Liver (tissue), 9 donors: Measurements from ENCODE around the gene BCKDHA. TPM values are rescaled to one million over a fixed set of nuclear protein-coding genes. Genes with fewer than 3 reads are reported as not detected.

Experiments
- DNase-seq: peaks from one replicate; pipeline ENCODE4 v3.0.0-alpha.2; 2017; ENCODE audit warnings: low spot score
- H3K27ac ChIP-seq, 2 donors: one replicate each; pipeline ENCODE4 v1.7.0; 2013; ENCODE audit warnings: inconsistent platforms in 2 of 2, low read length in 2 of 2, control low read depth in 1 of 2, low read depth in 1 of 2, mild to moderate bottlenecking in 1 of 2
- H3K27me3 ChIP-seq, 4 donors: one replicate each; pipeline versions ENCODE4 v1.6.1 to v1.7.0; 2013; ENCODE audit warnings: low read length in 3 of 4, inconsistent platforms in 1 of 4, mild to moderate bottlenecking in 1 of 4, moderate library complexity in 1 of 4; ENCODE audit not compliant: control insufficient read depth in 4 of 4, insufficient read depth in 4 of 4
- H3K36me3 ChIP-seq, 4 donors: one replicate each; pipeline versions ENCODE4 v1.6.1 to v1.7.0; 2013; ENCODE audit warnings: low read length in 3 of 4, mild to moderate bottlenecking in 3 of 4, low read depth in 1 of 4, moderate library complexity in 1 of 4; ENCODE audit not compliant: control insufficient read depth in 4 of 4, insufficient read depth in 3 of 4
- H3K4me1 ChIP-seq, 4 donors: one replicate each; pipeline versions ENCODE4 v1.6.1 to v1.7.0; 2013; ENCODE audit warnings: low read length in 3 of 4, mild to moderate bottlenecking in 3 of 4, moderate library complexity in 1 of 4; ENCODE audit not compliant: control insufficient read depth in 4 of 4, insufficient read depth in 4 of 4
- H3K4me3 ChIP-seq, 3 donors: one replicate each; pipeline versions ENCODE4 v1.6.1 to v1.7.0; 2013; ENCODE audit warnings: low read length in 3 of 3, control low read depth in 1 of 3, low read depth in 1 of 3, mild to moderate bottlenecking in 1 of 3
- H3K9ac ChIP-seq, 2 donors: one replicate each; pipeline ENCODE4 v1.7.0; 2013; ENCODE audit warnings: low read length in 2 of 2, mild to moderate bottlenecking in 2 of 2, moderate library complexity in 2 of 2, control low read depth in 1 of 2, low read depth in 1 of 2
- H3K9me3 ChIP-seq, 4 donors: one replicate each; pipeline versions ENCODE4 v1.6.1 to v1.7.0; 2013; ENCODE audit warnings: low read length in 3 of 4; ENCODE audit not compliant: control insufficient read depth in 4 of 4
- ATF3 ChIP-seq: IDR thresholded peaks from 2 replicates; pipeline ENCODE4 v1.6.1; 2016; ENCODE audit warnings: antibody characterized with exemption
- EGR1 ChIP-seq, 2 donors: IDR thresholded peaks; 2 replicates each; pipeline ENCODE4 v1.6.1; 2016 to 2018; ENCODE audit warnings: antibody characterized with exemption in 2 of 2, low read depth in 2 of 2
- FOXA1 ChIP-seq: IDR thresholded peaks from 2 replicates; pipeline ENCODE4 v1.6.1; 2016; ENCODE audit warnings: antibody characterized with exemption
- FOXA2 ChIP-seq: IDR thresholded peaks from 2 replicates; pipeline ENCODE4 v1.6.1; 2016; ENCODE audit warnings: antibody characterized with exemption
- GABPA ChIP-seq, 2 donors: IDR thresholded peaks in 1 of 2; conservative IDR thresholded peaks in 1 of 2; 2 replicates each; pipeline ENCODE4 v1.6.1; 2016; ENCODE audit warnings: antibody characterized with exemption in 2 of 2, mild to moderate bottlenecking in 1 of 2, moderate library complexity in 1 of 2
- HNF4A ChIP-seq, 2 donors: conservative IDR thresholded peaks; 2 replicates each; pipeline ENCODE4 v1.6.1; 2016; ENCODE audit warnings: antibody characterized with exemption in 2 of 2, mild to moderate bottlenecking in 2 of 2
- JUND ChIP-seq, 2 donors: IDR thresholded peaks; 2 replicates each; pipeline ENCODE4 v1.6.1; 2016; ENCODE audit warnings: antibody characterized with exemption in 2 of 2
- NR2F2 ChIP-seq: IDR thresholded peaks from 2 replicates; pipeline ENCODE4 v1.6.1; 2016; ENCODE audit warnings: antibody characterized with exemption
- RAD21 ChIP-seq, 2 donors: IDR thresholded peaks; 2 replicates each; pipeline ENCODE4 v1.6.1; 2016; ENCODE audit warnings: antibody characterized with exemption in 2 of 2, mild to moderate bottlenecking in 2 of 2
- RXRA ChIP-seq, 2 donors: IDR thresholded peaks; 2 replicates each; pipeline ENCODE4 v1.6.1; 2017 to 2018; ENCODE audit warnings: antibody characterized with exemption in 2 of 2, mild to moderate bottlenecking in 1 of 2
- SP1 ChIP-seq: IDR thresholded peaks from 2 replicates; pipeline ENCODE4 v1.6.1; 2018; ENCODE audit warnings: antibody characterized with exemption, mild to moderate bottlenecking
- TAF1 ChIP-seq: conservative IDR thresholded peaks from 2 replicates; pipeline ENCODE4 v1.6.1; 2016; ENCODE audit warnings: antibody characterized with exemption, mild to moderate bottlenecking
- YY1 ChIP-seq: IDR thresholded peaks from 2 replicates; pipeline ENCODE4 v1.6.1; 2016; ENCODE audit warnings: antibody characterized with exemption, mild to moderate bottlenecking
- ZBTB33 ChIP-seq: IDR thresholded peaks from 2 replicates; pipeline ENCODE4 v1.6.1; 2016; ENCODE audit warnings: antibody characterized with exemption
- WGBS: extraction: QIAGEN DNeasy Blood & Tissue Kit; methylation state at CpG from one replicate; pipeline ENCODE4 v1.1.7; 2013; 5-methylcytosine and 5-hydroxymethylcytosine counted together
- polyA plus RNA-seq, 2 donors: library from polyadenylated mRNA; stranded (reverse) in 1 of 2; unstranded in 1 of 2; fragments of 200-250 nt in 1 of 2; fragments of >200 nt in 1 of 2; fragmentation: Nextera tagmentation in 1 of 2; extraction: Ambion mirVana in 1 of 2; gene quantifications; one replicate each; pipeline versions ENCODE4 v1.2.1 to v1.2.3, GENCODE V29; 2013 to 2015
- total RNA-seq, 2 donors: library from RNA; depleted of rRNA; stranded (reverse); fragments of >200 nt; gene quantifications; one replicate each; pipeline ENCODE4 v1.2.3, GENCODE V29; 2014
- TF ChIP-seq, protein P1 (sequence below): fragments of 150-350 bp; IDR thresholded peaks from 2 replicates; pipeline ENCODE4 v1.5.1; 2017; ENCODE audit warnings: improper control_type of control experiment, low read depth, low read length; ENCODE audit not compliant: missing input control
- donor health status: healthy.
- donor health status: healthy.
- donor health status: healthy.
- donor health status: healthy.
- donor health status: healthy.

Gene BCKDHA
- total and polyA plus RNA-seq, 4 donors: 38.5 to 91.4 (median 63.7) TPM

GRCh38 chr19:41455936-41456335 is 58.3 kb downstream of the BCKDHA start:
- WGBS: 22% methylated on average over 2 of the region's 2 CpGs
- Histone ChIP-seq H3K27me3 (peaks cover 0 to 6% (median 0%) of the 10 kb centered on the region in 4 donors), H3K27ac (no peak overlapping the region), H3K9ac (no peak overlapping the region), H3K4me3 (no peak overlapping the region), H3K36me3 (no peaks in the 10 kb centered on the region), H3K4me1 (no peaks in the 10 kb centered on the region), H3K9me3 (no peaks in the 10 kb centered on the region)
- TF ChIP-seq NR2F2: no peak
- TF ChIP-seq EGR1 (IDR thresholded peaks at IDR 0.05; ENCODE audit: low read depth in 2 of 2): no peak
- no peak for TF ChIP-seq SP1
- TF ChIP-seq JUND (IDR thresholded peaks at IDR 0.05): no peak
- TF ChIP-seq RAD21 (IDR thresholded peaks at IDR 0.05): no peak
- TF ChIP-seq, protein P1, sequence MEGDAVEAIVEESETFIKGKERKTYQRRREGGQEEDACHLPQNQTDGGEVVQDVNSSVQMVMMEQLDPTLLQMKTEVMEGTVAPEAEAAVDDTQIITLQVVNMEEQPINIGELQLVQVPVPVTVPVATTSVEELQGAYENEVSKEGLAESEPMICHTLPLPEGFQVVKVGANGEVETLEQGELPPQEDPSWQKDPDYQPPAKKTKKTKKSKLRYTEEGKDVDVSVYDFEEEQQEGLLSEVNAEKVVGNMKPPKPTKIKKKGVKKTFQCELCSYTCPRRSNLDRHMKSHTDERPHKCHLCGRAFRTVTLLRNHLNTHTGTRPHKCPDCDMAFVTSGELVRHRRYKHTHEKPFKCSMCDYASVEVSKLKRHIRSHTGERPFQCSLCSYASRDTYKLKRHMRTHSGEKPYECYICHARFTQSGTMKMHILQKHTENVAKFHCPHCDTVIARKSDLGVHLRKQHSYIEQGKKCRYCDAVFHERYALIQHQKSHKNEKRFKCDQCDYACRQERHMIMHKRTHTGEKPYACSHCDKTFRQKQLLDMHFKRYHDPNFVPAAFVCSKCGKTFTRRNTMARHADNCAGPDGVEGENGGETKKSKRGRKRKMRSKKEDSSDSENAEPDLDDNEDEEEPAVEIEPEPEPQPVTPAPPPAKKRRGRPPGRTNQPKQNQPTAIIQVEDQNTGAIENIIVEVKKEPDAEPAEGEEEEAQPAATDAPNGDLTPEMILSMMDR: no peak
- TF ChIP-seq ZBTB33: no peak
- TF ChIP-seq YY1: no peak
- TF ChIP-seq RXRA (IDR thresholded peaks at IDR 0.05): no peak
- TF ChIP-seq GABPA (IDR thresholded peaks at IDR 0.05 in 1 of 2, conservative IDR thresholded peaks at IDR 0.05 in 1 of 2): no peak
- TF ChIP-seq FOXA2: no peak
- TF ChIP-seq HNF4A (conservative IDR thresholded peaks at IDR 0.05): no peak
- DNase-seq: no peak

DNA sequence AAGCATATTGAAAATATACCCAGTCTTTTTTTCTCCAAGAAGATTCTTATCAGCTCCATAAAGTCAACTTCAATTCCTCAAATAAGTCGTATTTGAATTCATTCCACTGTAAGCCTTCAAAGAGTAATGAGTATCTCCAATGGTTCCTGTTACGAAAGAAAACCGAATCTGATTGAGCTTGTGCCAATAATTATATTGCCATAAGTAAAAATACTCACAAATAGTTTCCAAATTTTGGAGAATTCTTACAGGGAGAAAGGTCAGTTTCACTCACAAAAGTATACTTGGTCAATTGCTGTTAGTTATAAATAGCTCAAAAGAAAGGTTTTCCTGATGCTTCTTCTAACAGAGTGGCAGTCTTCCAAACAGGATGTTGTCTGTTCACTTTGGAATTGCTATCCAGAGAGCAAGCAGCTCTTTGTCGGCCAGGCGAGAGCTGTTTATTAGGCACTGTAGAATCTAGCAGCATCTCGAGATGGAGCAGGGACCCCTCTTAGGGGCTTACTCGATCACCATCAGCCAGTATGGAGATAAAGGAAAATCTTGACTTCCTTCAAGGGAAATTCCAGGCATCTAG is 58.8 kb downstream of the BCKDHA start:
- H3K36me3 ChIP-seq: no peaks in the 10 kb centered on the region
- no peak overlapping the region for H3K27ac ChIP-seq
- no peak for DNase-seq
- no peaks in the 10 kb centered on the region for H3K9me3 ChIP-seq
- 43% methylated on average over 7 of the region's 7 CpGs for WGBS
- TF ChIP-seq SP1 (no peak), EGR1 (IDR thresholded peaks at IDR 0.05; ENCODE audit: low read depth in 2 of 2) (no peak), NR2F2 (peak; percentile 19)
- no peak overlapping the region for H3K4me3 ChIP-seq
- H3K9ac ChIP-seq: no peak overlapping the region
- peaks cover 0 to 6% (median 0%) of the 10 kb centered on the region in 4 donors for H3K27me3 ChIP-seq
- H3K4me1 ChIP-seq: no peaks in the 10 kb centered on the region

DNA sequence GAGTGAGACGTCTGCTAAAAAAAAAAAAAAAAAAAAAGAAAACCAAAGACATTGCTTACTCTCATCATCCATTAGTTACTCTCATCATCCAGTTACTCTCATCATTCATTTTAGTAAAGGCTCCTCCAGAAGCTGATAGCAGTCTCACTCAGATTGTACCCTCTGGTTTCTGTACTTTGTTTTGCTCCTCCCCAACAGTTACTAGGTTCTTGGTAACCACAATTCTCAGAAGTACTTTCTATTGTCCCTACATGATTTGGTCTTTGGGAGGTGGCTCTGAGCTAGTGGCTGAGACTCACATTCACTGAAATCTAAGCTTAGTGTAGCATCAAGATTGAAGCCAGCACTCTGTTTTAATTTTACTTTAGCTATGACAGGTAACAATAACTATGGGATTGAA is 59.6 kb downstream of the BCKDHA start:
- TF ChIP-seq TAF1: no peak
- no peak for TF ChIP-seq RXRA (IDR thresholded peaks at IDR 0.05)
- no peak for TF ChIP-seq RAD21 (IDR thresholded peaks at IDR 0.05)
- no peak for TF ChIP-seq GABPA (IDR thresholded peaks at IDR 0.05 in 1 of 2, conservative IDR thresholded peaks at IDR 0.05 in 1 of 2)
- TF ChIP-seq ATF3: no peak
- TF ChIP-seq JUND (IDR thresholded peaks at IDR 0.05): no peak
- TF ChIP-seq SP1: no peak
- TF ChIP-seq FOXA1: no peak
- no peak overlapping the region for H3K4me3 ChIP-seq
- WGBS: 24% methylated on average over 1 of the region's 1 CpG
- no peak for DNase-seq
- peaks cover 0 to 6% (median 0%) of the 10 kb centered on the region in 4 donors for H3K27me3 ChIP-seq
- no peak overlapping the region for H3K9ac ChIP-seq
- no peaks in the 10 kb centered on the region for H3K9me3 ChIP-seq
- H3K27ac ChIP-seq: no peak overlapping the region
- no peaks in the 10 kb centered on the region for H3K36me3 ChIP-seq
- H3K4me1 ChIP-seq: no peaks in the 10 kb centered on the region
